ENCODE results near the gene SLC16A4.
"Not testable (repeated sequence)": the region's sequence is repeated elsewhere in the genome, so short reads cannot be mapped to it uniquely, and the experiment has no call there.

The SLC16A4 gene

DNA sequence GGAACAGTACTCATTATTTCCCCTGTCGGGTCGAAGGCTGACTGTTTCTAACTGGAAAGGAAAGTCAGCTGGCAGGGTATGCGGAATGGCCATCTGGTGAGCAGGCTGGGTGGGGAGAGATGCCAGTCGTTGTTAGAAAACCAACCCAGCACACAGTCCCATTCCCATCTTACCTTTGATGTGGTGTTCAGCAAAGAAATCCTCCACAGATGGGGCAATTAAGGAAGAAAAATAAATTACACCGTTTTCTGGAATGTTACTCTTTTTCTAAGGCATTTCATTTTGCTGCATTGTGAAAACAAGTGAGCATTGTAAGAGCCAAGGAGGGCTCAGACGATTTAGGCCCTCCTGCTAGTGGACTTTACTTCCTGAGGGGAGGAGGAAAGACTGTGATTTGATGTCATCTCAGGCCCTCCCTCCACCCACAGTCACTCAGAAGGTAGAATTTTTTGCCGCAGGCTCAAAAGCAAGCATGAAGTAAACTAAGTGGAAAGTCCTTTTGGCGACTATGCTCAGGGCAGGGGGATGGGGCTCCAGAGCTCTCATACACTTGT lies at the start of gene SLC16A4:
Gene SLC16A4 (minus strand): TSS at position 335 of the 554 bp plus-strand sequence. CDS start 1,703 bp downstream, outside the sequence.
- Mint-ChIP-seq H3K36me3 (peaks cover 24 to 34% of the 10 kb centered on the region in 2 donors), H3K9me3 (no peaks in the 10 kb centered on the region), H3K4me3 (no peak within 1 kb of the TSS), H3K27me3 (no peaks in the 10 kb centered on the region), H3K27ac (no peak within 1 kb of the TSS), H3K4me1 (peaks cover 17 to 21% of the 10 kb centered on the region in 2 donors)
- DNase-seq (no peak), ATAC-seq (replicated peaks) (no peak)

DNA sequence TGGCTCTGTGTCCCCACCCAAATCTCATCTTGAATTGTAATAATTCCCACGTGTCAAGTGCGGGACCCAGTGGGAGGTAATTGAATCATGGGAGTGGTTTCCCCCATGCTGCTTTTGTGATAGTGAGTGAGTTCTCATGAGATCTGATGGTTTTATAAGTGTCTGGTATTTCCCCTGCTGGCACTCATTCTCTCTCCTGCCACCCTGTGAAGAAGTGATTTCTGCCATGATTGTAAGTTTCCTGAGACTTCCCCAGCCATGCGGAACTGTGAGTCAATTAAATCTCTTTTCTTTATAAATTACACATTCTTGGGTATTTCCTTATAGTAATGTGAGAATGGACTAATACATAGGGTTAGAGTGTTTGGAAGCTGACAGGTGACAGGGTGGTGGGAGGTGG lies 49.0 kb upstream of the SLC16A4 start:
- Mint-ChIP-seq H3K27me3 (peaks cover 15 to 20% of the 10 kb centered on the region in 2 donors), H3K4me1 (peaks cover 7 to 12% of the 10 kb centered on the region in 2 donors)
- H3K9me3 Mint-ChIP-seq, H3K36me3 Mint-ChIP-seq, H3K4me3 Mint-ChIP-seq, H3K27ac Mint-ChIP-seq, DNase-seq: not testable (repeated sequence)
- ATAC-seq (replicated peaks): peak in 1 of 2 donors; percentile 23

DNA sequence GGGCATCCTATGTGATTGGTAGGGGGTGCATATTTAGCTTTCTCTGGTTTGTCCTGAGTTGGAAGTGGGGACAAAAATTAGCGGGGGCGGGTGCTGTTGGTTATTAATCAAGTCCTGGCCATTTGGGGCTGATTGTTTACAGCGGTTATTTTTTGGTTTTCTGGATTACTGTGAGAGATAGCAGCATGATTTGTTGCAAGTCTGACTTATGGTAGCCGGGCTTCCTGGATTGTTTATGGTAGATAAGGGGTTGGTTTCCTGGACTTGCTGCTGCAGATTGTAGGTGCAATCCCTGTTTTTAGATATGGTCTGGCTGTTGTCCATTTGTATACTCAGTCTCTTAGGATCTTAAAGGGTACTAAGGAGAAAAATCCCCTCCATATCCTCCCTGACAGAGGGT lies 48.1 kb upstream of the SLC16A4 start:
- no peaks in the 10 kb centered on the region for H3K9me3 Mint-ChIP-seq
- peaks cover 17 to 21% of the 10 kb centered on the region in 2 donors for H3K27me3 Mint-ChIP-seq
- no peak overlapping the region for H3K27ac Mint-ChIP-seq
- ATAC-seq (replicated peaks): no peak
- H3K36me3 Mint-ChIP-seq: no peaks in the 10 kb centered on the region
- H3K4me3 Mint-ChIP-seq: no peak overlapping the region
- H3K4me1 Mint-ChIP-seq: peaks cover 7 to 12% of the 10 kb centered on the region in 2 donors
- no peak for DNase-seq

DNA sequence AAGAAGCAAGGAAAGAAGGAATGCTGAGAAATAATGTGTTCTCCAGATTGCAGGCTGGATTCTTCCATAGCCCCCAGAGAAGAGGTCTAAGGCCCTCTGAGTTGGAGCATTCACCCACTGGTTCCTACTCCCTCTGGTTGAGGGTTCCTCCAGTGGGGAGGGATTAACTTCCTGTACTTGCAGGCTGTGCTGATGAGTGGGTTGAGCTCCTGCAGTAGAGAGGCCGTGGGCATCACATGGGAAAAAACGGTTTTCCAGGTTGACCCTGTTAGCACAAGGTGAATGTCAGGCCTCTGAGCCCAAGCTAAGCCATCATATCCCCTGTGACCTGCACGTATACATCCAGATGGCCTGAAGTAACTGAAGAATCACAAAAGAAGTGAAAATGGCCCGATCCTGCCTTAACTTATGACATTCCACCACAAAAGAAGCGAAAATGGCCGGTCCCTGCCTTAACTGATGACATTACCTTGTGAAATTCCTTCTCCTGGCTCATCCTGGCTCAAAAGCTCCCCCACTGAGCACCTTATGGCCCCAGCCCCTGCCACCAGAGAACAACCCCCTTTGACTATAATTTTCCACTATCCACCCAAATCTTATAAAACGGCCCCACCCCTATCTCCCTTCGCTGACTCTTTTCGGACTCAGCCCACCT lies 46.9 kb upstream of the SLC16A4 start:
- H3K4me3 Mint-ChIP-seq, H3K27ac Mint-ChIP-seq: not testable (repeated sequence)

DNA sequence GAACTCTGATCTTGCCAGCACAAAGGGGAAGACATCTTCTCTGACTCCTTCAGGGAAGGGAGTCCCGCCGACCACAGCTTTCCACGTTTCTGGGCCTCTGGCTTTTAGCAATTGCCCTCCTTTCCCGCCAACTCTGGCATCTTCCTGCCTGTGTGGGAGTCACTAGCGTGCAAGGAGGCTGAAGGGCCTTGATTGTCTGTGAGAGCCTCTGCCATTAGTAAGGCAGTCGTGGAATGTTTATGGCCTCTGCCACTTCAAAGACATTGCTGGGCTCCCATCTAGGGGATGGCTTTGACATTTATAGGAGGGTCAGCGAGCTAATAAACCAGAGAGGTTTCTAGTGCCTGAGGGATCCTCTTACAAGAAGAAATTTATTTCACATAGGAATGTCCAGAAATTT lies 45.8 kb upstream of the SLC16A4 start:
- H3K36me3 Mint-ChIP-seq: no peaks in the 10 kb centered on the region
- no peak overlapping the region for H3K27ac Mint-ChIP-seq
- peaks cover 7 to 12% of the 10 kb centered on the region in 2 donors for H3K4me1 Mint-ChIP-seq
- H3K4me3 Mint-ChIP-seq: no peak overlapping the region
- ATAC-seq (replicated peaks) (no peak), DNase-seq (no peak)
- H3K27me3 Mint-ChIP-seq: peaks cover 22 to 24% of the 10 kb centered on the region in 2 donors
- no peaks in the 10 kb centered on the region for H3K9me3 Mint-ChIP-seq

More for the DNA sequence above, 46.9 kb upstream of the SLC16A4 start:
- not testable (repeated sequence) for DNase-seq; H3K36me3 Mint-ChIP-seq; H3K9me3 Mint-ChIP-seq; ATAC-seq (replicated peaks)
- peaks cover 7 to 12% of the 10 kb centered on the region in 2 donors for H3K4me1 Mint-ChIP-seq
- peaks cover 21 to 23% of the 10 kb centered on the region in 2 donors for H3K27me3 Mint-ChIP-seq

DNA sequence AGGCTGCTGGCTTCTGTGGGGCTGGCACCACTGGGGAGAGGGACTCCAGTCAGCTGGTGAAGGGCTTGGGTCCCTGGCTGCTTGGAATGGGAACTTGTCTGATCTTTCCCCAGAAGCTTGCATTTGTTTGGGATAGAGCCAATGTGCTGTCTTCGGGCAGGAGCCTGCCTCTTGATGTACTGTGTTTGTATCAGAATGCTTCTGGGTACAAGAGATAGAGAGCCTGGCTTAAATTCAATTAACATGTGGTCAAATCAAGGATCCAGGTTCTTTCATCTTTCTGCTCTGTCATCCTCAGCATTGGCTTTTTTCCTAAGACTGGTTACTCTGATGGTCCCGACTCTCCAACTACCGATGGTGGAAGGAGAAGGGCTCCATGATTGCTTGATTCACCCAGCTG lies 44.1 kb upstream of the SLC16A4 start:
- H3K27me3 Mint-ChIP-seq: peaks cover 32 to 36% of the 10 kb centered on the region in 2 donors

DNA sequence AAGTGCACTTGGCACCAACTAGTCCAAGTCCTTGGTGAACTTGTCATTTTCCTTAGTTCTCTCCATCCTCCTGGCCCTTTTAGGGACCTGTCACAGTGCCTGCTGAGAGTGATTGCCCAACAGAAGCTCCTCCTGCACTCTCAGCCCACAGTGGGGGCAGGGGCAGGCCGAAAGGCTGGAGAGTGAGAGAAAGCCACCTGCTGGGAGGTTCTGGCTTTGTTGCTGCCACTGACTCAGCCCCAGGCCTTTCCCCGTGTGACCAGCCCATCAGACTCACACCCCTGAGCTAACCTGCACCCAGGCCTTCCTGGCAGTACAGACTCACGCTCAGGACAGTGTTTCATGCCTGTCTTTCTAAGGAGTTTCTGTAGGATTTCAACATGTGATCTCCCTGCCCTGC lies 43.0 kb upstream of the SLC16A4 start:
- peaks cover 29 to 33% of the 10 kb centered on the region in 2 donors for H3K27me3 Mint-ChIP-seq
- no peaks in the 10 kb centered on the region for H3K36me3 Mint-ChIP-seq
- no peaks in the 10 kb centered on the region for H3K9me3 Mint-ChIP-seq
- H3K4me3 Mint-ChIP-seq: no peak overlapping the region
- ATAC-seq (replicated peaks) (peak; percentile 44 to 61), DNase-seq (no peak)
- H3K27ac Mint-ChIP-seq: no peak overlapping the region
- peaks cover 3 to 4% of the 10 kb centered on the region in 2 donors for H3K4me1 Mint-ChIP-seq

More for the DNA sequence above, 44.1 kb upstream of the SLC16A4 start:
- no peaks in the 10 kb centered on the region for H3K9me3 Mint-ChIP-seq
- no peaks in the 10 kb centered on the region for H3K36me3 Mint-ChIP-seq
- H3K4me1 Mint-ChIP-seq: peaks cover 6 to 8% of the 10 kb centered on the region in 2 donors
- ATAC-seq (replicated peaks) (no peak), DNase-seq (no peak)
- H3K4me3 Mint-ChIP-seq: no peak overlapping the region
- H3K27ac Mint-ChIP-seq: no peak overlapping the region

DNA sequence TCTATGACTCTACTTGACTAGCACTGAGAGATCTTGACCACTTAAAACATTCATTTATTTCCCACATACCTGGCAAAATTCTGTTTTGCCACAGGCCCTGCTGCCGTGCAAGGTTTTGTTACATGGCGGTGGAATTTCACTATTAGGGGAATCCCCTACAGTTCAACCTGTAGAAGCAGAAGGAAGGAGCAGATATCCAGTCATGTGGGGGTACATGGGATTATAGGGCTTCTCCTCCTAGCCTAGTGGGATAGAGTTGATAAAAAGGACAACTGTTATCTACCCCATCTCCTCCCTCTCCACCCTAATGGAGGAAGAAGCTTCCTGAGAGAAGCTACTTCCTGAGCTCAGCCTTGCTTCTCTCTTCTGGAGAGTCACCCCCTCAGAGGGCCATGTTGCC lies 42.4 kb upstream of the SLC16A4 start:
- no peak overlapping the region for H3K27ac Mint-ChIP-seq
- peaks cover 23 to 27% of the 10 kb centered on the region in 2 donors for H3K27me3 Mint-ChIP-seq
- no peak for DNase-seq
- ATAC-seq (replicated peaks): no peak
- no peaks in the 10 kb centered on the region for H3K9me3 Mint-ChIP-seq
- H3K4me3 Mint-ChIP-seq: no peak overlapping the region
- H3K36me3 Mint-ChIP-seq: no peaks in the 10 kb centered on the region
- peaks cover 0 to 3% of the 10 kb centered on the region in 2 donors for H3K4me1 Mint-ChIP-seq

DNA sequence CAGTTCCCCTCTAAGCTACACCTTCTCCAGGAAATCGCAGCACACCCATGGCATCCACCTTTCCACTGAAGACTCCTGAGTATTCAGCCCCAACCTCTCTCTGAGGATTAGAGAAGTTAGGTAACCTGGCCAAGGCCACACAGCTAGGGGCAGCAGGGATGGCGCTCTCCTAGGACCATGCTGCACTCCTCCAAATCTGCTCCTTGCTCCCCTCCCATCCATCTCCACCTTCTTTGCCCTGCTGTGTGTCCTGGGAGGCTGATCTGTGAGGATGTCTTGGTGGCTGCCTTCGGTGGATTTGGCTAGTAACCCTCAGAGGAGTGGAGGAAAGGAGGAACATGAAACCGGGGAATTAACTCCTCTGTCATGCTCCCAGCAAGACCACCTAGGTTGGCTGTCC lies 40.1 kb upstream of the SLC16A4 start:
- H3K4me1 Mint-ChIP-seq: no peaks in the 10 kb centered on the region
- no peak for DNase-seq
- peak overlapping the region; percentile 49 for H3K27ac Mint-ChIP-seq
- H3K27me3 Mint-ChIP-seq: peaks cover 22 to 23% of the 10 kb centered on the region in 2 donors
- H3K36me3 Mint-ChIP-seq: no peaks in the 10 kb centered on the region
- no peaks in the 10 kb centered on the region for H3K9me3 Mint-ChIP-seq
- ATAC-seq (replicated peaks): no peak
- H3K4me3 Mint-ChIP-seq: no peak overlapping the region

DNA sequence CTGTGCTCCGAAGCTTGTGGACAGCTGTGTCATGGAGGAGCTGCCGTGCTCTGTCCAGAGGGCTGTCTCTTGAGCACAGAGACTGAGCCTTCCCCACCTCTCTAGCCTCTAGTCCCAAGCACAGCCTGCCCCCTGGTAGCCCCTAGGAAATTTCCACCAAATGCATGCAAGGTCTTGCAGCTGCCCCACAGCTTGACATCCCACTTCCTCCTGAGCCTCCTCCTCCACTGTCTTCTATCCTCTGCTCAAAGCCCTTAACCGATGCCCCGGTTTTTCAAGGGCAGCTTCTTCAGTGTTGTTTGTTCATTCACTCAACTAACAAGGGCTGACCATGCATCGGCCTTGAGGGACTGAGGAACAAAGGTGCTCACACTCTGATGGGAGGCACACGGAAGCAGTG lies 39.5 kb upstream of the SLC16A4 start:
- Mint-ChIP-seq H3K27me3 (peaks cover 22 to 29% of the 10 kb centered on the region in 2 donors), H3K27ac (no peak overlapping the region), H3K4me3 (no peak overlapping the region), H3K36me3 (no peaks in the 10 kb centered on the region), H3K9me3 (no peaks in the 10 kb centered on the region), H3K4me1 (no peaks in the 10 kb centered on the region)
- DNase-seq (no peak), ATAC-seq (replicated peaks) (no peak)

DNA sequence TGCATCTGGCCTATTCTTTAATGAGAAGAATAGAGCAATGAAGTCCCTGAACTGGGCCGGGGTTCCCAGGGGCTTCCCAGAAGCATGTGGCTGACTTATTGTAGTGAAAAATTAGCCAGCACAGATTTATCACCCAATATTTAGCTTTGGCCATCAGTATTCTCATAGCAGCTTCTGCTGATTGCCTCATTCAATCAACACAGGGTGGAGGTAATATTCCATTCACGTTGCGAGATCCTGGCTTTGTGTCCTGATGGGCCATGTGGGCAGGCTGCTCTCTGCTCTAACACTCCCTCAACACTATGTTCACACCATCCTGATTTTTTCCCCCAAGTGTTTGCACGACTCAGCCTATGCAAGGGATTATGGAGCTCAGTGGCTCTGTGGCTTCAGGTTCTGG lies 38.1 kb upstream of the SLC16A4 start:
- Mint-ChIP-seq H3K27me3 (peaks cover 22 to 33% of the 10 kb centered on the region in 2 donors), H3K4me1 (no peaks in the 10 kb centered on the region), H3K4me3 (no peak overlapping the region), H3K27ac (no peak overlapping the region), H3K36me3 (no peaks in the 10 kb centered on the region), H3K9me3 (no peaks in the 10 kb centered on the region)
- ATAC-seq (replicated peaks) (no peak), DNase-seq (no peak)

DNA sequence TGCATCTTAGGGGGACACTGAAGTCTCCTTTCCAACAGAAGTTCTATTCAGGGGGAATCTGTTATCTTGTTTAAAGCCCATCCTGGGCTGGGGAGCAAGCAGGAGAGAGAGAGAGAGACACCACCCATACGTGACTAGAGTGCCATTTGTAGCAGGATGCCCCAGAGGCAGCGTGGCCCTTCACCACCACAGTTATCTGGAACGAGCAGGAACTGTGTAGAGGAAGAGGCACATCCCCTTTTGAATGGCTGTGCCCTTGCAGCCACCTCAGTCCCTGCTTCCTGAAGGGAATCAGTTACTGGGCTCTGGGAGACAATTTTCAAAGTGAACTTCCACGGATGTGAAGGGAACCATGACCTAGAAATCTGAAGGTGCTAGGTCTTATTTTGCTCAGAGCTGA lies 36.0 kb upstream of the SLC16A4 start:
- H3K27me3 Mint-ChIP-seq: peaks cover 22 to 28% of the 10 kb centered on the region in 2 donors
- no peaks in the 10 kb centered on the region for H3K4me1 Mint-ChIP-seq
- no peak overlapping the region for H3K4me3 Mint-ChIP-seq
- peaks cover 2% of the 10 kb centered on the region in 2 donors for H3K9me3 Mint-ChIP-seq
- H3K36me3 Mint-ChIP-seq: peaks cover 2 to 3% of the 10 kb centered on the region in 2 donors
- no peak for ATAC-seq (replicated peaks)
- no peak overlapping the region for H3K27ac Mint-ChIP-seq
- no peak for DNase-seq

DNA sequence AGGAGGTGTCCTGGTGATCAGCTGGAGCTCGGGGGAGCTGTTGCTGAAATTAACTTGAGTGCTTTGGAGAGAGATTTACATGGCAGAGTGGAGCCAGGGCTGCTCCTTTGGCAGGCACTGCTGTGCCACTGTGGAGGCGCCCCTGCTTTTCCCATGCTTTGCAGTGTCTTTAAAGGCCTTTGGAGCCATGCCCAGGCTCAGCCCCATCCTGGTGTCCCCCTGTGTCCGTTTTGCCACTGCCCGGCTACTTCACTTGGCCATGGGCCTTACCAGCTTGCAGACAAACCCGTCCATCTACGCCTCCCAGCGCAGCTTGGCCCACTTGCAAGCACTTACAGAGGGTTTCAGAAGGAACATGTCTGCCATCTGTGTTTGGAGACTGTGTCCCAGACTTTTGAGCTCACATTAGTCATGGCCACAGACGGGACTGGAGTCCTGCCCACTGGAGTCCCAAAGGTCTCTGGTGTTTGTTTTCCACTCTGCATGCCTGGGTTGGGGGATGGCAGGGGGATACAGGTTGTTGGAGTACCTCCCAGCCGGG lies 34.9 kb upstream of the SLC16A4 start:
- H3K27ac Mint-ChIP-seq: no peak overlapping the region
- H3K4me3 Mint-ChIP-seq: no peak overlapping the region
- no peak for ATAC-seq (replicated peaks)
- no peaks in the 10 kb centered on the region for H3K4me1 Mint-ChIP-seq
- H3K9me3 Mint-ChIP-seq: peaks cover 3 to 6% of the 10 kb centered on the region in 2 donors
- DNase-seq: no peak
- H3K27me3 Mint-ChIP-seq: peaks cover 13 to 17% of the 10 kb centered on the region in 2 donors
- H3K36me3 Mint-ChIP-seq: peaks cover 4% of the 10 kb centered on the region in 2 donors

DNA sequence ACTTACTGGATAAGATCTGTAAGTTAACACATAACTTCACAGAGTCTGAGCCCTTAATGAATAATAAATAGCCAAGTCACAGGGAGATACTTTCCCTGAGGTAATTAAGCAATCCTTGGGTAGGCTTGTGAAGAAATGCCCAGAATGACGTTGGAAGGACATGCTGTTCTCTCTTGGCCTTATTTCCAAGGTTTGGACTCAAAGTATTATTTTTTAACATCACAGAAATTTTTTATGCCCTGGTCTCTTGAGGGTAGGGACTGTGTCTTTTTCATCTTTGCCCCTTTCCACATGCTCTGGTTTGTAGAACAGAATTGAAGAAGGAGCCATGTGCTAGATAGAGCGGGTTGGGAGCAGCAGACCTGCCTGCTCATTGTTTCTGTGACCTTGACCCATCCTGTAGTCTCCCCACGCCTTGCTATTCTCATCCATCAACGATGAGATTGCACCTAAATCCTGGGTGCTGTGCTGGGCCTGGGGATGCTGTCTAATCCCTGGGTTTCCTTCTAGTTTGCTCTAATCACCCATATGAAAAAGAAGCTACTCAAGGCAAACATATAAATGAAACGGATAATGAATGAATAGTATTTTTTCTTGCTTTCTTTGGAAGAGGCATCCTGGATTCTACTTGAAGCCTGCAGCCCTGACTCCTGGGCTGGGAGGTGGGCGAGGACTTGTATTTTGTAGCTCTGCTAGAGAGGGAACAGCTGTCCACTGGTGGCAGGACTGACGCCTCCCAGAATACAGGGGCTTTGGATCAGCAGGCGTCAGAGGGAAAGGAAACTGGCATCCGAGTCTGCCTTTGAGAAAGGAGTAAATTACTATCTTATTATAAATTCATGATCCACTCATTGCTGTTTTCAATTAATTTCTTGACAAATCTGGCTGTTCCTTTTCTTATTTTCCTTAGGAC lies 34.1 kb upstream of the SLC16A4 start:
- Mint-ChIP-seq H3K4me1 (no peaks in the 10 kb centered on the region), H3K4me3 (no peak overlapping the region), H3K27ac (no peak overlapping the region), H3K36me3 (peaks cover 4% of the 10 kb centered on the region in 2 donors), H3K9me3 (peaks cover 3 to 6% of the 10 kb centered on the region in 2 donors), H3K27me3 (peaks cover 8 to 17% of the 10 kb centered on the region in 2 donors)
- DNase-seq: no peak
- ATAC-seq (replicated peaks): no peak

Measured in stimulated activated naive B cell treated with anti-CD40 and anti-IgM and Interleukin-4, amounts not matched to agents 10 μg/mL and 1 μg/mL and 100 μg/mL, for 72 hours (primary cell).